HG02840 (cell line): Measurements from ENCODE around the gene RBM15.

Experiments
- ATAC-seq: cut with Tn5 transposase; IDR thresholded peaks from one replicate; pipeline ENCODE4 v1.9.1; 2021; ENCODE audit warnings: mild to moderate bottlenecking, moderate library complexity, moderate number of reproducible peaks; ENCODE audit not compliant: unreplicated experiment, low FRiP score

RBM15 gene

DNA sequence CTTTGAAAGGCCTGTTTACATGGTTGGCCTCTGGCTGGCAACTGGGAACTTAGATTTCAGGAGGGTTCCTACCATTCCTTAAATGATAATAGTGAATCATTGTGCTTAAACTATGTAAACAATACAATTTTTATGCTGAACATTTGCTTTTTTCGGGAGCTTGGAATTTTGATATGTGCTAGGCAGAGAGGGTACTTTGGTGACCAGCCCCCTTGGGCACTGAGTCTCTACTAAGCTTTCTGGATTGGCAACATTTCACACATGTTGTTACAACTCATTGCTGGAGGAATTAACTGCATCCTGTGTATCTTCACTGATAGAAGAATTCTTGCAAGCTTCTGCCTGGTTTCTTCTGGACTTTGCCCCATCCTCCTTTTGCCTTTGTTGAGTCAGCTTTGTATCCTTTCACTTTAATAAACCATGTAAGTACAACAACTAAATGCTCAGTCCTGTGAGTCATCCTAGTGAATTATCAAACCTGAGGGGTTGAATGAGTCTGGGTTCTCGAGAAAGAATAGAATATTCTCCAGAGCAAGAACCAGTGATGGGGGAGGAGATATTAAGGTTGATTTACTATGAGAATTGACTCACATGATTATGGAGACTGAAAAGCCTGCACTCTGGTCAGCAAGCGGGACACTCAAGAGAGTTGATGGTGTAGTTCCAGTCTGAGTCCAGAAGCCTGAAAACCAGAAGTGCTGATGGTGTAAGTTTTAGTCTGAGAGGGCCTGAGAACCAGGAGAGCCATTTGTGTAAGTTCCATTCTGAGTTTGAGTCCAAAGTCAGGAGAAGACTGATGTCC, 54.7 kb downstream of the RBM15 start:
- no peak for ATAC-seq

DNA sequence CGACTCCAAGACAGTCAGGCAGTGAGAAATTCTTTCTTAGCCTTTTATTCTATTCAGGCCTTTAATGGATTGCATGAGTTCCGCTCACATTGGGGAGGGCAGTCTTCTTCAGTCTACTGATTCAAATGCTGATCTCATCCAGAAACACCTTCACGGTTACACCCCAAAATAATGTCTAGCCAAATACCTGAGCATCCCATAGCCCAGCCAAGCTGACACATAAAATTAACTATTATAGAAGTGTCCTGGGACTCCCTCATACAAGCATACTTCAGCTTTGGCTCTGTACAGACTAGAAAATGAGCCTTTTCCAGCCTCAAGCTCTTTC, 55.3 kb downstream of the RBM15 start:
- ATAC-seq = no peak
